Activated CD4-positive, alpha-beta memory T cell treated with anti-CD3 and anti-CD28 coated beads for 36 hours (primary cell): ENCODE measurements around the gene SMIM24. TPM values are rescaled to one million over a fixed set of nuclear protein-coding genes. Genes with fewer than 3 reads are reported as not detected.
A peak's percentile ranks its signal among the peaks of the same experiment; 100 is the strongest.
"Not testable (repeated sequence)": the region's sequence is repeated elsewhere in the genome, so short reads cannot be mapped to it uniquely, and the experiment has no call there.

Source experiments
- CTCF ChIA-PET: fragments of 350-600 bp; sonication (Branson Sonifier 250); formaldehyde crosslinking; loops from one replicate; lab custom pipeline; 2021; ENCODE audit warnings: antibody characterized with exemption, inconsistent platforms; lab: Charles Lee
- POLR2A ChIA-PET: fragments of 350-600 bp; sonication (Branson Sonifier 250); formaldehyde crosslinking; loops from one replicate; lab custom pipeline; 2021; ENCODE audit warnings: antibody characterized with exemption; lab: Charles Lee
- DNase-seq: peaks from one replicate; pipeline ENCODE4 v3.0.0-alpha.2; 2020
- H3K27ac Mint-ChIP-seq: one replicate; pipeline ENCODE4 v1.8.0; 2021; ENCODE audit warnings: mixed read lengths
- H3K27me3 Mint-ChIP-seq: one replicate; pipeline ENCODE4 v1.8.0; 2021; ENCODE audit warnings: mixed read lengths
- H3K36me3 Mint-ChIP-seq: one replicate; pipeline ENCODE4 v1.8.0; 2021; ENCODE audit warnings: mixed read lengths
- H3K4me1 Mint-ChIP-seq: one replicate; pipeline ENCODE4 v1.8.0; 2021; ENCODE audit warnings: low read depth, mixed read lengths
- H3K4me3 Mint-ChIP-seq: one replicate; pipeline ENCODE4 v1.8.0; 2021; ENCODE audit warnings: mild to moderate bottlenecking, mixed read lengths
- H3K9me3 Mint-ChIP-seq: one replicate; pipeline ENCODE4 v1.8.0; 2021; ENCODE audit warnings: mixed read lengths
- intact Hi-C: fragments of 100-400 bp; cut with micrococcal nuclease; formaldehyde crosslinking; loops from one replicate; pipeline ENCODE4 v1.15.1; 2023
- total RNA-seq, 2 experiments: library from RNA; stranded (reverse); gene quantifications; one replicate each; pipeline ENCODE4 v1.2.3, GENCODE V29; 2021

SMIM24 gene
- total RNA-seq, 2 experiments from 2014 or later: not detected

GRCh38 chr19:3511506-3512251 is 31.4 kb upstream of the SMIM24 start:
- Mint-ChIP-seq H3K9me3 (no peaks in the 10 kb centered on the region), H3K36me3 (peaks cover 11% of the 10 kb centered on the region), H3K27me3 (no peaks in the 10 kb centered on the region), H3K4me1 (peaks cover 59% of the 10 kb centered on the region), H3K4me3 (no peak overlapping the region), H3K27ac (no peak overlapping the region)
- CTCF ChIA-PET: interaction anchor here (1.7 kb wide), 1 partner anchor 33 kb away, joined by 8 read pairs; no protein-coding TSS in a partner anchor
- intact Hi-C loops: no loop called here
- no peak for DNase-seq
- POLR2A ChIA-PET: no interaction called here

- Mint-ChIP-seq H3K36me3 (peaks cover 13% of the 10 kb centered on the region), H3K4me3 (no peak overlapping the region), H3K9me3 (no peaks in the 10 kb centered on the region), H3K27me3 (no peaks in the 10 kb centered on the region), H3K27ac (no peak overlapping the region), H3K4me1 (peaks cover 51% of the 10 kb centered on the region)
- POLR2A ChIA-PET: no interaction called here
- intact Hi-C loops: no loop called here
- CTCF ChIA-PET: no interaction called here
- DNase-seq: no peak
These were observed 30.4 kb upstream of the SMIM24 start for GRCh38 chr19:3510727-3511126.

GRCh38 chr19:3509566-3509989 is 29.3 kb upstream of the SMIM24 start:
- CTCF ChIA-PET: no interaction called here
- DNase-seq: peak; percentile 65
- Mint-ChIP-seq H3K9me3 (no peaks in the 10 kb centered on the region), H3K36me3 (peaks cover 14% of the 10 kb centered on the region), H3K4me3 (peak overlapping the region; percentile 16), H3K27me3 (no peaks in the 10 kb centered on the region), H3K4me1 (peaks cover 53% of the 10 kb centered on the region), H3K27ac (peak overlapping the region; percentile 42)
- intact Hi-C loops: loop anchor here (5.0 to 10.0 kb wide), 2 partner anchors 478 to 725 kb away; partner anchors contain the start of genes EEF2, SGTA and THOP1
- POLR2A ChIA-PET: no interaction called here

- Mint-ChIP-seq H3K9me3 (no peaks in the 10 kb centered on the region), H3K27ac (peak overlapping the region; percentile 42), H3K4me1 (peaks cover 50% of the 10 kb centered on the region), H3K4me3 (peak overlapping the region; percentile 32), H3K36me3 (peaks cover 14% of the 10 kb centered on the region), H3K27me3 (no peaks in the 10 kb centered on the region)
- peak; percentile 31 for DNase-seq
- ChIA-PET POLR2A (no interaction called here), CTCF (no interaction called here)
- intact Hi-C loops: loop anchor here (5.0 to 10.0 kb wide), 2 partner anchors 478 to 724 kb away; partner anchors contain the start of genes EEF2, SGTA and THOP1
These were observed 28.6 kb upstream of the SMIM24 start for GRCh38 chr19:3508771-3509535.

GRCh38 chr19:3508121-3508661 is 27.9 kb upstream of the SMIM24 start:
- peaks cover 14% of the 10 kb centered on the region for H3K36me3 Mint-ChIP-seq
- POLR2A ChIA-PET, H3K27ac Mint-ChIP-seq, CTCF ChIA-PET, DNase-seq, H3K9me3 Mint-ChIP-seq, H3K27me3 Mint-ChIP-seq: not testable (repeated sequence)
- intact Hi-C loops: loop anchor here (5.0 to 10.0 kb wide), 2 partner anchors 479 to 723 kb away; partner anchors contain the start of genes EEF2, SGTA and THOP1
- peaks cover 46% of the 10 kb centered on the region for H3K4me1 Mint-ChIP-seq
- H3K4me3 Mint-ChIP-seq: peak overlapping the region; percentile 32

- CTCF ChIA-PET: no interaction called here
- intact Hi-C loops: loop anchor here (2.0 to 10.0 kb wide), 5 partner anchors 49 to 723 kb away; partner anchors contain the start of genes CACTIN, EEF2, HMG20B and MFSD12
- no peaks in the 10 kb centered on the region for H3K27me3 Mint-ChIP-seq
- H3K4me3 Mint-ChIP-seq: peak overlapping the region; percentile 93
- no peaks in the 10 kb centered on the region for H3K9me3 Mint-ChIP-seq
- POLR2A ChIA-PET: interaction anchor here (1.1 kb wide), 1 partner anchor 255 kb away, joined by 3 read pairs; the partner anchor contains the start of gene MRPL54
- peaks cover 14% of the 10 kb centered on the region for H3K36me3 Mint-ChIP-seq
- peak overlapping the region; percentile 77 for H3K27ac Mint-ChIP-seq
- peaks cover 46% of the 10 kb centered on the region for H3K4me1 Mint-ChIP-seq
- DNase-seq: peak; percentile 67
These were observed 27.2 kb upstream of the SMIM24 start for GRCh38 chr19:3507371-3508120.

GRCh38 chr19:3506384-3507340 is 26.3 kb upstream of the SMIM24 start:
- Mint-ChIP-seq H3K27ac (peak overlapping the region; percentile 77), H3K27me3 (no peaks in the 10 kb centered on the region), H3K36me3 (peaks cover 14% of the 10 kb centered on the region), H3K4me1 (peaks cover 43% of the 10 kb centered on the region), H3K4me3 (peak overlapping the region; percentile 93), H3K9me3 (no peaks in the 10 kb centered on the region)
- POLR2A ChIA-PET: interaction anchor here (0.7 to 1.1 kb wide), 2 partner anchors 48 to 256 kb away, joined by 3 to 6 read pairs; partner anchors contain the start of gene MRPL54
- intact Hi-C loops: loop anchor here (1.0 to 10.0 kb wide), 7 partner anchors 50 to 722 kb away; partner anchors contain the start of genes CACTIN, EEF2, HMG20B and MFSD12
- CTCF ChIA-PET: no interaction called here
- DNase-seq: peak; percentile 43

- Mint-ChIP-seq H3K36me3 (peaks cover 14% of the 10 kb centered on the region), H3K27me3 (no peaks in the 10 kb centered on the region), H3K4me1 (peaks cover 43% of the 10 kb centered on the region), H3K27ac (peak within 1 kb of the TSS; percentile 93), H3K9me3 (no peaks in the 10 kb centered on the region), H3K4me3 (peak within 1 kb of the TSS; percentile 93)
- DNase-seq: peak; percentile 100
- CTCF ChIA-PET: interaction anchor here (2.9 kb wide), 1 partner anchor 21 kb away, joined by 9 read pairs; no protein-coding TSS in a partner anchor
- intact Hi-C loops: loop anchor here (1.0 to 10.0 kb wide), 7 partner anchors 51 to 721 kb away; partner anchors contain the start of genes CACTIN, EEF2, HMG20B and MFSD12
- POLR2A ChIA-PET: interaction anchor here (0.7 kb wide), 1 partner anchor 49 kb away, joined by 6 read pairs; no protein-coding TSS in a partner anchor
These were observed 25.5 kb upstream of the SMIM24 start, which contains the start of gene FZR1 for GRCh38 chr19:3505598-3506383. TSS of gene FZR1 (plus strand) at chr19:3506311. CDS start at chr19:3522990, 16,679 bp downstream.

GRCh38 chr19:3504735-3505134 is 24.4 kb upstream of the SMIM24 start:
- Mint-ChIP-seq H3K27ac (peak overlapping the region; percentile 93), H3K27me3 (no peaks in the 10 kb centered on the region), H3K4me1 (peaks cover 40% of the 10 kb centered on the region), H3K4me3 (peak overlapping the region; percentile 89), H3K36me3 (peaks cover 11% of the 10 kb centered on the region), H3K9me3 (no peaks in the 10 kb centered on the region)
- intact Hi-C loops: loop anchor here (5.0 to 10.0 kb wide), 2 partner anchors 483 to 720 kb away; partner anchors contain the start of genes EEF2, SGTA and THOP1
- ChIA-PET POLR2A (no interaction called here), CTCF (interaction anchor here (0.8 to 2.9 kb wide), 2 partner anchors 10 to 20 kb away, joined by 3 to 9 read pairs; no protein-coding TSS in a partner anchor)
- no peak for DNase-seq
